ENCODE data around the gene TMPRSS2.

- TF ChIP-seq CTCF (IDR thresholded peaks at IDR 0.05) (no peak), EP300 (IDR thresholded peaks at IDR 0.05) (no peak)
Measured at GRCh38 chr21:41511858-41512257, 3.9 kb upstream of the TMPRSS2 start.

All from gastroesophageal sphincter (tissue), 3 donors.